T47D (cell line): ENCODE data around the gene ANKK1.
A peak's percentile ranks its signal among the peaks of the same experiment; 100 is the strongest.

Experiments used
- DNase-seq, 2 experiments: peaks; one replicate each; pipeline versions ENCODE4 v3.0.0 to v3.0.0-alpha.2; 2011 to 2012; ENCODE audit warnings: low read depth in 1 of 2, low spot score in 1 of 2
- JUND ChIP-seq: IDR thresholded peaks from 2 replicates; pipeline ENCODE4 v1.6.1; 2012; ENCODE audit warnings: low read depth
- in situ Hi-C: cut with HindIII; loops from 2 replicates; pipeline ENCODE4 v1.10.0; 2016; ENCODE audit warnings: low sequenced_read_pairs, low pct_unique_long_range_greater_than_20kb

The ANKK1 gene

GRCh38 chr11:113392236-113392921 lies 4.8 kb downstream of the ANKK1 start:
- in situ Hi-C loops, result no loop called here
- DNase-seq, result no peak
- TF ChIP-seq JUND, result no peak

DNA sequence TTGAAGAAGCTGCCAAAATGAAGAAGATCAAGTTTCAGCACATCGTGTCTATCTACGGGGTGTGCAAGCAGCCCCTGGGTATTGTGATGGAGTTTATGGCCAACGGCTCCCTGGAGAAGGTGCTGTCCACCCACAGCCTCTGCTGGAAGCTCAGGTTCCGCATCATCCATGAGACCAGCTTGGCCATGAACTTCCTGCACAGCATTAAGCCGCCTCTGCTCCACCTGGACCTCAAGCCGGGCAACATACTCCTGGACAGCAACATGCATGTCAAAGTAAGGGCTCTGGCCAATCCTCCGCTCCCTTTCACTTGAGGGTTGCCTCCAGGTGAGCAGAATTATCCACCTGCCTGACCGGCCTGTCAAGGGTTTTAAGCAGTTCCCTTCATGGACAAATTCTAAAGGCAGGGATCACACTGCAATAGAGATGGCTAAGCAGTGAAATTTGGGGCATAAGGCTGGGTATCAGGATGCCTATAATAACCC lies 6.0 kb downstream of the ANKK1 start:
- peak; percentile 28 to 61 for DNase-seq
- in situ Hi-C loops, result no loop called here
- TF ChIP-seq JUND, result no peak

GRCh38 chr11:113394919-113395318 lies 7.3 kb downstream of the ANKK1 start:
- no peak for TF ChIP-seq JUND
- in situ Hi-C loops, result no loop called here
- DNase-seq, result no peak

- in situ Hi-C loops, result no loop called here
- no peak for TF ChIP-seq JUND
- DNase-seq, result no peak
These were observed 8.3 kb downstream of the ANKK1 start for GRCh38 chr11:113395782-113396336.

DNA sequence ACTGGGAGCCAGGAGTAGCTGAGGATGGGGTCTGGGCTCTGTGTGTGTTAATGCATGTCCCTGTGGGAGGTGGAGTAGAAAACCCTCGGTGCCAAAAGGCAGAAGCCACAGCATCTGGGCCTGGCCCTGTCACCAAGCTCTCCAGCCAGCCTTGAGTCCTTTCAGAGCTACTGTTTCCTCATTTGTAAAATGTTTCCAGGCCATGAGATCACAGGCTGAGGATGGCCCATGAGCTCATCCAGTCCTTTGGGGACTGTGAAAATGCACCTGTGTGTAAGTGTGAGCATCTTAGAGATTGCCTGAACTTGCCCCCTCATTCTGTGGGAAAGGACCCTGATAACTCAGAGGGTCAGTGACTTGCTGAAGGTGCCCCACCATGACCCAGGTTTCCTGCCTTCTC lies 9.1 kb downstream of the ANKK1 start:
- DNase-seq, result no peak
- in situ Hi-C loops, result no loop called here
- TF ChIP-seq JUND, result no peak

- in situ Hi-C loops, result no loop called here
- TF ChIP-seq JUND, result no peak
- DNase-seq, result no peak
These were observed 9.6 kb downstream of the ANKK1 start for GRCh38 chr11:113397212-113397611.

- in situ Hi-C loops, result no loop called here
- no peak for DNase-seq
These were observed 10.2 kb downstream of the ANKK1 start for GRCh38 chr11:113397821-113398220.

DNA sequence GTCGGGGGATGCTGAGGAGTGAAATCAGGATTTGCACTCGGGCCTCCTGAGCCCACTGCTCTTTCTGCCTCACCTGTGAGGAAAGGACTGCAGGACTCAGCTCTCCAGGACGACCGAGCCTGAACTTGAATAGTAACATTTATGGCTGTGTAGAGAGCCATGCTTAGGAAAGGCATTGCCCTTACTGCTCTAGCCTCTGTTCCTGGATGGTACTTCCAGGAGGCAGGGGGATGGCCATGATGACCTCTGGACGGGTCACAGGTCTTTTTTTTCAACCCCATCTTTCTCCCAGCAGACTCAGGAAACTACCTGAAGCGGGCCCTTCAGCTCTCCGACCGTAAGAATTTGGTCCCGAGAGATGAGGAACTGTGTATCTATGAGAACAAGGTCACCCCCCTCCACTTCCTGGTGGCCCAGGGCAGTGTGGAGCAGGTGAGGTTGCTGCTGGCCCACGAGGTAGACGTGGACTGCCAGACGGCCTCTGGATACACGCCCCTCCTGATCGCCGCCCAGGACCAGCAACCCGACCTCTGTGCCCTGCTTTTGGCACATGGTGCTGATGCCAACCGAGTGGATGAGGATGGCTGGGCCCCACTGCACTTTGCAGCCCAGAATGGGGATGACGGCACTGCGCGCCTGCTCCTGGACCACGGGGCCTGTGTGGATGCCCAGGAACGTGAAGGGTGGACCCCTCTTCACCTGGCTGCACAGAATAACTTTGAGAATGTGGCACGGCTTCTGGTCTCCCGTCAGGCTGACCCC lies 11.3 kb downstream of the ANKK1 start:
- TF ChIP-seq JUND, result no peak
- no peak for DNase-seq
- in situ Hi-C loops, result no loop called here

More at GRCh38 chr11:113397821-113398220, 10.2 kb downstream of the ANKK1 start:
- no peak for TF ChIP-seq JUND

GRCh38 chr11:113400631-113401230 lies 13.2 kb downstream of the ANKK1 start:
- in situ Hi-C loops, result no loop called here
- TF ChIP-seq JUND, result no peak

GRCh38 chr11:113401718-113402117 lies 14.1 kb downstream of the ANKK1 start:
- TF ChIP-seq JUND, result no peak
- in situ Hi-C loops, result no loop called here
- DNase-seq, result peak in 1 of 2 experiments; percentile 74

More at GRCh38 chr11:113400631-113401230, 13.2 kb downstream of the ANKK1 start:
- DNase-seq, result no peak

- DNase-seq, result no peak
- in situ Hi-C loops, result no loop called here
- TF ChIP-seq JUND, result no peak
These were observed 17.4 kb downstream of the ANKK1 start for GRCh38 chr11:113404859-113405430.

DNA sequence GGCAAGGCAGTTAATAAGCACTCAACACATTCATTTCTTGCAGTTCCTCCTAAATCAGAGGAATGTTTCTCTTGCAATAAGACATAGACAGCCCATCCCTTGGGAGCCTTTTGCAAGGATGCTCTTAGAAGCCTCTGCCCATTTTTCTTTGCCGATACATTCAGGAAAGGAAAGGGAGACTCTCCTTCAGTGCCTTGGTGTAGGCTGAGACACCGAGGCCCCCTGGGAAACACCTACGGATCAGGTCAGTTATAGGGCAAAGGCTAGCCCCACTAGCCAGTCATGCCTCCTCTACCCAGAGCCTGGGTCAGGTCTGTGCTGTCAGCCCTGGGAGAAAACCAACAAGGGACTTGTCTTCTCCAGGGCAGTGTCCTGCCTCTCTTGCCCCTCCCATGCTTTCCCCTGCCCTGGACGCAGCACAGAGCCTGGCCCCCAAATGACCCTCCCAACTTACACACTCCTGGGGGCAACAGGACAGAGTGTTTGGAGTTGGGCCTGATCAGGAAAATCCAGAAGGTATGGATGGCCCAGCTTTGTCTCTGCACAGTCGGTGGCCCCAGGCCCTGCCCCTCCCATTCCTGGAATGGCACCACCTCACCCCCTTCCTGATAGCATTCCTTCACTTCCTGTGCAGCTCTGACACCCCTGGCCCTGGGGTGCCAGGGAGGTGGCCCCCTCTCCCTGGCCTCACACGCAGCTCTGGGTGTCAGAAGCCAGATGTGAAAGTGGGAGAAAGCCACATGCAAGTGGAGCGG lies 18.3 kb downstream of the ANKK1 start:
- no peak for DNase-seq
- in situ Hi-C loops, result no loop called here
- no peak for TF ChIP-seq JUND
